GM18873 (cell line): ENCODE results near the gene RPS15.

Experiments
- ATAC-seq: cut with Tn5 transposase; IDR thresholded peaks from one replicate; pipeline ENCODE4 v1.9.1; 2021; ENCODE audit warnings: mild to moderate bottlenecking, moderate library complexity, moderate number of reproducible peaks; ENCODE audit not compliant: unreplicated experiment, low FRiP score

RPS15 gene

DNA sequence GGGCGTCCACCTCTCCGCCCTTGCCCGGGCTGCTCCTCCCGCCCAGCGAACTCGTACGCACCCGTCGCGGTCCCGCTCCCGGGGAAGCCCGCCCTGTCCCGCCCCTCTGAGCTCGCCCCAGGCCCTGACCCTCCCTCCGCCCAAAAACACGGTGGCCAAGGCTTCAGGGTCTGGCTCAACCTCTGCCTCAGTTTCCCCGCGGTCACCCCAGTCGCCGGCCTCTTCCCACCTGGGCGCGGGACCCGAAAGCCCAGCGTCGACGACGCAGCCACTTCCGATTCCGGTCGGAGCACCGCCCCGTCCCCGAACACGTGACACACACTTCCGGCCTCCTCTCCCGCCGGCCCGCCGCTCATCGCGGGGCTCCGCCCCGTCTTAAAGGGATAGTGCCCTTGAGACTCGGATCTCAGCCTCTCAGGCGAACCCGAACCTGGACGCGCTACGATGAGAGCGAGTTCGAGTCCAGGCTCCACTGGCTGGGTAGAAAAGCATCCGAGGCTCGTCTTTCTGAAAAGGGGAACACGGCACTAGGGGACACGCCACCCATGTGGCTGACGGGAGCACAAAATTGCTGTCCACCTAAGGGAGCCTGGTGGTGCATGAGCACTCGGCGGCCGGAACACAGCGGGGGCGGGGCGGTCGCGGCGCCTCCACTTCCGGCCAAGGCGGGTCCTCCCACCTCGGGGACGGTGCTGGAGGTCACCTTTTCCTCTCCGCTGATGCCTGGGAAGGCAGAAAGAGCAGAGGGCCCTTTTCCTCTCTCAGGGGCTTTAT, 40.9 kb downstream of the RPS15 start, which contains the start of gene C19orf25:
Gene C19orf25 (minus strand): TSS at position 282 of the 774 bp plus-strand sequence. CDS start 312 bp downstream, outside the sequence.
- ATAC-seq, result peak; percentile 68

DNA sequence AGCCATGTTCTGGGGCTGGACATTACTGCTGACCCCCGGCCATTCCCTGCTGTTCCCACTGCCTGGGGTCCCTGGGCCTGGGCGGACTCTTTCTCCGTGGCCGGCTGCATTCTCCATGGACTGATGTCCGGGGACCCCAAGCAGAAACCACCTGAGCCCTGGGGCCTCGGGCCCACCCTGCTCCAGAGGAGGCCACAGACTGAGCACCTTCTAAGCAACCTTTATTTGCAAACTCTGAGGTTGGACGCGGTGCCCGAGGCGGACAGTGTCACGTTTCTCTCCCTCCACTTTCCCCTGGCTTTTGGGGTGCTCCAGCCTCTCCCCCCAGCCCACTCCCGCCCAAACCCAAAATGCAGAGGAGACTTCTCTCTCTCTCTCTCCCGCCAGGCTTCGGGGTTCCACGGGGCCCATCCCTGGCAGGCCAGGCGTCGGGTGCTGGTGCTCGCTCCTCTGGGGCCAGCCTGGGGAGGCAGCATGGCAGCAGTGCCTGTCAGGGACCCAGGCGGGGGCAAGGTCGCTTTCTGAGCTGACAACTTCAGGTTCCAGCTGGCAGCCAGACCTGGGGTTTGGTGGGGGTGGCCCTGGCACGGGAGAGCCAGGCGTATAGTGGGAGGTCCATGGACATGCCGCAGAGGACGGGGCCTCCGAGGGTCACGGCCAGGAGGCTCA, 43.2 kb downstream of the RPS15 start:
- no peak for ATAC-seq

DNA sequence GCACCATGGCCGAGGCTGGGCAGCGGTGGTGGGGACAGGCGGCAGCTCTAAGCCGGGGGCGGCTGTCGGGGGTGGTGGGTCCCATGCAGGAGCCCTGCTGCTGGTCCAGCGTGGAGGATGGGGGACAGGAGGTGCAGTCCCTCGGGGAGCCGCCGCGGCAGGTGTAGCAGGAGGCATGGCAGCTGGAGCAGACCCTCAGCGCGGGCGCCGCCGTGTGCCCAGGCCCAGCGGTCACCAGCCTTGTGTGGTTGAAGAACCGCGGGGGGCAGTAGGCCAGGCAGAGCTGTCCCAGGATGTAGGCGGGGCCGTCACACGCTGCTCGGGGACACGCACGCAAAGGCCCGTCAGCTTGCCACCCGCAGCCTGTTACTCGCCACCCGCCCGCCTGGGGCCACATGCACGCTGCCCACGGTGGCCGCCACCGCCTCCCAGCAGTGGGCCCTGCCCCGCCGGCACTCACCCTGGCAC, 43.7 kb downstream of the RPS15 start:
- ATAC-seq, result no peak

DNA sequence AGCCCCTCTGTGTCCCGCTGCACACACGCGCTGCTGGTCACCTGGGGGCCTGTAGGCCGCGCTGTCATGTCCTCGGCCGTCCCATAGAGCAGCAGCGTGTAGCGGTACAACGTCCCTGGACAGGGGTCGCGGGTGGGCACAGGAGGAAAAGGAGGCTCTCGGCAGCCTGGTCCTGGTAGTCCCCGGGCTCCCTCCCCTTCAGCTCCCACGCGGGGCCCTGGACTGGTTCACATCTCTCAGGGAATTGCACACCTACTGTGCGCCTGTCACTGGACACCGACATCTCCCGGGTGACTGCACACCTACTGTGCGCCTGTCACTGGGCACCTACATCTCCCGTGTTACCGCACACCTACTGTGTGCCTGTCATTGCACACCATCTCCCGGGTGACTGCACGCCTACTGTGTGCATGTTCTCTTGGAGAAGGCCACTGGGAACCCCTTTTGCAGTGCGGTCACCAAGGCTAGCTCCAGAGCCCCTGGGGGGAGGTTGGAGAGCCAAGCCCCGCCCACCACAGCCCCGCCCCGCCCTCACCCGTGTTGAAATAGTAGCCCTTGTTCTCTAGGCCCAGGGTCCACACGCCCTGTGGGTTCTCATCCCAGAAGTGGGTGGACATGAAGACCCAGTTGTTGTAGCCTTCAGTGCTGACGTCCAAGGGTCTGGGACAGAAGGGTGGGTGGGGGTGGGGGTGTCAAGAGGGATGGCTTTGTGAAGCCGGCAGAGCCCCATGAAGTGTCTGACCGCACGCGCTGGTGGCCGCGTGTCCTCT, 44.4 kb downstream of the RPS15 start:
- no peak for ATAC-seq

DNA sequence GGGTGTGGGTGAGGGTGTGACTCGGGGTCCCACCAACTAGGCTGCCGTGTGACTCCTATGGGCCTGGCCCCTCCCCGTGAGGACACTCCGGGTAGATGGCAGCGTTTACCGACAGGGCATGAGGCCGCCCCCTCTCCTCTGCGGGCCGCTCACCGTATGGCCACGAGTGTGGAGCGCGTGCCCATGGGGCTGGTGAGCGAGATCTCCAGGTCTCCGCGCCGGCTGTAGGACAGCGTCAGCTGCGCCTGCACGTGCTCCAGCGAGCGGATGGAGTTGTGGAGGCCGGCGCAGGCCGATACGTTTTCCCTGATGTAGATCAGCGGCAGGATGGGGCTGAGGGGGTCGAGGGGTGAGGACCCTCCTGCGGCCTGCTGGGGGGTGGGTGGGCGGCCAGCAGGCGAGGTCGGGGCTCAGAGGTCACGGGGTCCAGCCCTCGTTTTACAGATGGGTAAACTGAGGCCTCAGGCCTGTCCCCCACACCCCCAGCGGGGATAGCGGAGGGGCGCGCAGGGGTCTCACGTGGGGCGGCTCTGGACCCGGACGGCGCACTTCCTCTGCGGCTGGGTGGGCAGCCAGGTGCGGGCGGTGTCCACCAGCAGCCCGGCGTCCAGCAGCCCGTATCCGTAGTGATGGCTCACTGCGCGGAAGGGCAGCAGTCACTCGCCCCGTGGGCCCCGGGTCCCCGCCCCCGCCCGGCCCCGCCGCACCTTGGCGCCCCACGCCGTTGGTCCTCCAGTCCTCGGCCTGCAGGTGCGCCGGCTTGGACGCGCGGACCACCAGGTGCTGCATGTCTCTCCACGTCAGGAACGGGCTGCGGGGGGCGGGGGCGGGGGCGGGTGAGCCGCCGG, 45.2 kb downstream of the RPS15 start:
- no peak for ATAC-seq

DNA sequence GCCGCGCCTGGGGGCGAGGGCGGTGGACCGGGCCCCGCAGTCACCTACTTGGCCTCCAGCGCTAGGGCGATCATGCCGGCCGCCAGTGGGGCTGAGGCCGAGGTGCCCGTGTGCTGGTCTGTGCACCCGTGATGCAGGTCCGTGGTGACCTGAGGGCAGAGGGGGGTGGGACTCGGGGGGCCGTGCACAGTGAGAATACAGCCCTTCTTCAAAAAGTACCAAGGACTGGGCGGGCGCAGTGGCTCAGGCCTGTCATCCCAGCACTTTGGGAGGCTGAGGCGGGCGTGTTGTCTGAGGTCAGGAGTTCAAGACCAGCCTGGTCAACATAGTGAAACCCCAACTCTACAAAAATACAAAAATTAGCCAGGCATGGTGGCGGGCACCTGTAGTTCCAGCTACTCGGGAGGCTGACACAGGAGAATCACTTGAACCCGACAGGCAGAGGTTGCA, 45.8 kb downstream of the RPS15 start:
- no peak for ATAC-seq

DNA sequence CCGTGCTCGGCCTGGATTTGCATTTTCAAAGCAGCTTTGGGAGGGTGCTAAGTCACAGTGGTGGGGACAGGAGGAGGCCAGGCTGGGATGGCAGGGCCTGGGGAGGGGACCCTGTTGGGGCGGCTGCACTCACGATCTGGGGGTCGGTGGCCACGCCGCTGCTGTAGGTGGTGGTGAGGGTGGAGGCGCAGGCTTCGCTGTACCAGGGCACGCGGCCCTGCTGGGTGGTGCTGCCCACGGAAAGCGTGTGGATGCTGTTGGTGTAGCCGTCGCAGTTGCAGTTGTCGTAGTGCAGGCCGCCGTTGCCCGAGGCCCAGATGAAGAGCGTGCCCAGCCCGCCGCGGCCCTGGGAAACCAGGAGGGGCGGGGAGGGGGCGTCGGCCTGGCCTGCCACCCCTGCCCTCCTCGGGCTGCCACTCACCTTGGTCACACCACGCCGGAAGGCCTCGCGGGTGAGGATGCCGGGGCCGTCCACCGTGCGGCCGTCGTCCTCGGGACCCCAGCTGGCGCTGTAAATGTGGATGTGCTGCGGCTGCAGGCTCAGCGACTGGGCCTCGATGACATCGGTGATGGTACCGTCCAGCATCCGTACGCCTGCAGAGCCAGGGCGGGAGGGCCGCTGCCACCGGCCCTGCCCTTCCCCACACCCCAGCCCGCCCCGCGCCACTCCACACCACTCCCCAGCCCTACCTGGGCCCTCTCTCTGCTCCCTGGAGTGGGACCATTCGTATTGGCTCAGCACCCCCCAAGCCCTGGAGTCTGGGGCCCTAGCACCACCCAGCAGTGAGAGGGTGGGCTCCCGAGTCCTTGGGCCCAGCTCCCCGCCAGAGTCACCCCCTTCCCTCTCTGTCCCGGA, 48.8 kb downstream of the RPS15 start:
- ATAC-seq, result no peak

DNA sequence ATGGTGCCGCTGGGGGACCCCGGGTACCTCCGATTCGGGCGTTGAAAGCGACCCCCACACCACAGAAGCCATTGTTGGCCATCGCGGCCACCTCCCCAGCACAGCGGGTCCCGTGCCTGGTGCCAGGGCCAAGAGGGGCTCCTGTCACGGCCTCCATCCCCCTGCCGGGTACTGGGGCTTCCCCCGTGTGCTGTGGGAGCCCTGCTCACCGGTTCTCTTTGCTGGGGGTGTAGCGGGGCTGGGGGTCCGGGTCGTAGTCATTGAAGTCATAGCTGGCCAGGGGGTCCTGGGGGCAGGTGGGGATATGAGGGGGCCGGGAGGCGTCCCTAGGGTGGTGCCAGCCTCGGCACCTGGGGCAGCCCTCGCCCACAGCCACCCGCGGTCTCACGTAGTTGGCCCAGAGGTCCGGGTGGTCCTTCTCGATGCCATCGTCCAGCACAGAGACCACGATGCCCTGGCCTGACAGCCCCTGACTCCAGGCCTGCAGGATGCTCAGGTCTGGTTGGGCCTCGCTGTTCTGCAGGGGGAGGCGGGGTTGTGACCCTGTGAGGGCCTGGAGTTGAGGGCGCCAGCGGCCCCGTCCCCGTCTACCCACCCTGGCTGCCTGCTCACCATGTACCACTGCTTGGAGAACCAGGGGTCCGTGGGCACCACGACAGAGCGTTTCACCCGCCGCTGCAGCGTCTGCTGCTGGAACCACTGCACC, 49.5 kb downstream of the RPS15 start:
- no peak for ATAC-seq

DNA sequence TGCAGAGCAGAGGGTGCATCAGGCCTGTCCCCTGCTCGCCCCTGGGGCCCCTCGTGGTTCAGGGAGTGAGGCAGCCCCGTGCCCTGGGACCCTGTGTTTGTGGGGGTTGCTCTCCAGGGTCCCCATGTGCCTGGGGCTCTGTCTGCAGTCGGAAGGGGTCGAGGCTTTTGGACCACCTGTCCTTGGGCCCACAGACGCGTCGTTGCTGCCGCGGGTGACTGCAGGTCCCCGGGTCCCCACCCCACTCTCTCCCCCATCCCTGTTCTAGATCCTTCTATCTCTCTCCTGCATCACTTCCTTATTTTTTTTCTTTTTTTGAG, 50.0 kb downstream of the RPS15 start:
- no peak for ATAC-seq

DNA sequence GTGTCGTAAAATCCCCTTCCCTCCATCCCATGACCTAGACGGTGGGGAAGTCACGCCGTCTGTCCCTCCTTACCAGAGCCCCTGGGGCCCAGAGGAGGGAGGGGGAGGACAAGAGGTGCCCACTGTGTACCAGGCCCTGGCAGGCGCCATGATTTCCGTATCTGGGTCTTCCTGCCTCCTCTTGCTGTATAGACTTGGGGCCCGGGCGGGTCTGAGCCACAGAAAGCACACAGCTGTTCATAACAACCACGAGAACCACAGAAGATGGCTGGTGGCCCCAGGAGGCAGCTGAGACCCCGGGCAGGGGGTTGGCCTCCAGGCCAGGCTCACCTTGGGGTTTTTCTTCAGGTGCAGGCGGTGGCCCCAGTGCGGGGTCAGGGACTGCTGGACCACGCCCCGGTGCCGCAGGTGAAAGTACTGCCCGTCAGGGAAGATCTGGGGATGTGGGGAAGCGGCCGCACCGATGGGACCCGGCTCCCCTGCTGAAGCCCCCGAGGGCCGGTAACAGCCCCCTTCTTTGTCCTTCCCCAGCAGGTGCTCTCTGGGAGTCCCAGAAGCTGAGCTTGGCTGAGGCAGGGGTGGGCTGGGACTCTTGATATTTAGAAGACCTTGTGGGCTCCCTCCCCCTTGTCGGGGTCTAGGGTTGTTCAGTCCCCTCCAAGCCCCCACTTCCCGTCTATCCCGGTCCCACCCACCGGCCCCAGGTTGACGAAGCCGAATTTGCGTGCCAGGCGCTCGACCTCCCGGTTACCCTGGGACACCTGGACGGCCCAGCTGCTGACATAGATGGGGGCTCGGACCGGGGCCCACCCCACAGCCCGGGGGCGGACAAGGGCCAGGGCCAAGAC, 51.5 kb downstream of the RPS15 start:
- ATAC-seq, result no peak
